ENCODE results near the gene RPL28. TPM values are rescaled to one million over a fixed set of nuclear protein-coding genes. Genes with fewer than 3 reads are reported as not detected.
A peak's percentile ranks its signal among the peaks of the same experiment; 100 is the strongest.

Gene RPL28
- total and polyA plus RNA-seq, 2 of the 13 experiments (the other 11 are each of a cell fraction or from before 2014, with no cell fraction given): 105 to 420 TPM

DNA sequence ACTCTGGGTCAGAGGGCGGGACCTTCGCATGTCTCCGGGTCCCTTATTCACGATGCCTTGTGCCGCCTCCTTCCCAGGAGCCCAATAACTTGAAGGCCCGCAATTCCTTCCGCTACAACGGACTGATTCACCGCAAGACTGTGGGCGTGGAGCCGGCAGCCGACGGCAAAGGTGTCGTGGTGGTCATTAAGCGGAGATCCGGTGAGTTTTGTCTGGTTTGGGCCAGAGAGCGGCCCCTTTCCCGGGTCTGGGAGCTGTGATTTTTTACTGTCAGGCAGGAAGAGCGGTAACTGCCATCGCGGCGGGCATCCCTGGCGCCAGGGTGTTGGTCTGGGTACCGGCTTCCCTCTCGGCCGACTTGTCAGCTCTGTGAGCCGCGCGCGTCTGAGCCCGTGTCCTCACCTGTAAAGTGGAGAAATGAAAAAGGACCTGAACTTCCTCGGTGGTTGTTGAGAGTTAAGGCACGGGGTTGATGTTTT is 800 bp downstream of the RPL28 start:
- peak overlapping the region; percentile 86 to 100 (median 89) for H3K4me3 ChIP-seq (replicated peaks in 1 of 3; ENCODE audit: insufficient read depth in 1 of 3, low read depth in 2 of 3, low read length in 3 of 3)
- WGBS (ENCODE audit: low lambda C conversion rate): 3% methylated on average over 31 of the region's 33 CpGs
- peaks cover 40% of the 10 kb centered on the region for H3K4me1 ChIP-seq (ENCODE audit: insufficient read depth, low read length)
- in situ Hi-C loops (cut with HindIII; ENCODE audit: extremely low pct_ligation_motif_present, low pct_unique_long_range_greater_than_20kb): no loop called here
- H3K36me3 ChIP-seq (replicated peaks in 1 of 2; ENCODE audit: control insufficient read depth in 1 of 2, insufficient read depth in 2 of 2, low read length in 2 of 2): peaks cover 16 to 35% of the 10 kb centered on the region in 2 experiments
- peak overlapping the region; percentile 67 for H3K27ac ChIP-seq (ENCODE audit: extremely low read length, insufficient read depth, low read length)
- H3K9me3 ChIP-seq (ENCODE audit: low read length): no peaks in the 10 kb centered on the region
- no peaks in the 10 kb centered on the region; a peak in 1 of 5 replicates for H3K27me3 ChIP-seq (ENCODE audit: control insufficient read depth in 1 of 2, insufficient read depth in 2 of 2, low read length in 2 of 2)
- ChIA-PET CTCF (ENCODE audit: low intra/inter-chr PET ratio, low total read pairs) (interaction anchor here (0.7 kb wide), 1 partner anchor 40 kb away, joined by 3 read pairs; no protein-coding TSS in a partner anchor), POLR2A (interaction anchor here (0.5 to 9.7 kb wide), 4 partner anchors 20 to 106 kb away, joined by 3 to 62 read pairs (median 6); partner anchors contain the start of genes GARIN5B, HSPBP1, KMT5C and UBE2S)
- peaks cover 46% of the 10 kb centered on the region for H4K20me1 ChIP-seq (ENCODE audit: insufficient read depth, low read length)
- H3K79me2 ChIP-seq (ENCODE audit: insufficient read depth, low read length): peaks cover 30% of the 10 kb centered on the region
- FAIRE-seq (no peak), DNase-seq (ENCODE audit: low spot score) (no peak), ATAC-seq (no peak)
- intact Hi-C loops (cut with micrococcal nuclease; ENCODE audit: unreplicated experiment): loop anchor here (5.0 kb wide), 1 partner anchor 54 kb away; no protein-coding TSS in a partner anchor
- no TSS peak for BruUV-seq (replicated peaks)
- H3K9ac ChIP-seq (ENCODE audit: insufficient read depth, low read depth, low read length): peak overlapping the region; percentile 96
- H3K4me2 ChIP-seq (ENCODE audit: low read depth, low read length): peak overlapping the region; percentile 96
- H2AFZ ChIP-seq (ENCODE audit: low read length): no peak overlapping the region
- TF ChIP-seq, protein P1, sequence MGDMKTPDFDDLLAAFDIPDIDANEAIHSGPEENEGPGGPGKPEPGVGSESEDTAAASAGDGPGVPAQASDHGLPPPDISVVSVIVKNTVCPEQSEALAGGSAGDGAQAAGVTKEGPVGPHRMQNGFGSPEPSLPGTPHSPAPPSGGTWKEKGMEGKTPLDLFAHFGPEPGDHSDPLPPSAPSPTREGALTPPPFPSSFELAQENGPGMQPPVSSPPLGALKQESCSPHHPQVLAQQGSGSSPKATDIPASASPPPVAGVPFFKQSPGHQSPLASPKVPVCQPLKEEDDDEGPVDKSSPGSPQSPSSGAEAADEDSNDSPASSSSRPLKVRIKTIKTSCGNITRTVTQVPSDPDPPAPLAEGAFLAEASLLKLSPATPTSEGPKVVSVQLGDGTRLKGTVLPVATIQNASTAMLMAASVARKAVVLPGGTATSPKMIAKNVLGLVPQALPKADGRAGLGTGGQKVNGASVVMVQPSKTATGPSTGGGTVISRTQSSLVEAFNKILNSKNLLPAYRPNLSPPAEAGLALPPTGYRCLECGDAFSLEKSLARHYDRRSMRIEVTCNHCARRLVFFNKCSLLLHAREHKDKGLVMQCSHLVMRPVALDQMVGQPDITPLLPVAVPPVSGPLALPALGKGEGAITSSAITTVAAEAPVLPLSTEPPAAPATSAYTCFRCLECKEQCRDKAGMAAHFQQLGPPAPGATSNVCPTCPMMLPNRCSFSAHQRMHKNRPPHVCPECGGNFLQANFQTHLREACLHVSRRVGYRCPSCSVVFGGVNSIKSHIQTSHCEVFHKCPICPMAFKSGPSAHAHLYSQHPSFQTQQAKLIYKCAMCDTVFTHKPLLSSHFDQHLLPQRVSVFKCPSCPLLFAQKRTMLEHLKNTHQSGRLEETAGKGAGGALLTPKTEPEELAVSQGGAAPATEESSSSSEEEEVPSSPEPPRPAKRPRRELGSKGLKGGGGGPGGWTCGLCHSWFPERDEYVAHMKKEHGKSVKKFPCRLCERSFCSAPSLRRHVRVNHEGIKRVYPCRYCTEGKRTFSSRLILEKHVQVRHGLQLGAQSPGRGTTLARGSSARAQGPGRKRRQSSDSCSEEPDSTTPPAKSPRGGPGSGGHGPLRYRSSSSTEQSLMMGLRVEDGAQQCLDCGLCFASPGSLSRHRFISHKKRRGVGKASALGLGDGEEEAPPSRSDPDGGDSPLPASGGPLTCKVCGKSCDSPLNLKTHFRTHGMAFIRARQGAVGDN (CRISPR knock-in tag; IDR thresholded peaks at IDR 0.05): peak; percentile 37
- TF ChIP-seq ZNF124 (CRISPR knock-in tag; IDR thresholded peaks at IDR 0.05): no peak
- TF ChIP-seq, protein P2, sequence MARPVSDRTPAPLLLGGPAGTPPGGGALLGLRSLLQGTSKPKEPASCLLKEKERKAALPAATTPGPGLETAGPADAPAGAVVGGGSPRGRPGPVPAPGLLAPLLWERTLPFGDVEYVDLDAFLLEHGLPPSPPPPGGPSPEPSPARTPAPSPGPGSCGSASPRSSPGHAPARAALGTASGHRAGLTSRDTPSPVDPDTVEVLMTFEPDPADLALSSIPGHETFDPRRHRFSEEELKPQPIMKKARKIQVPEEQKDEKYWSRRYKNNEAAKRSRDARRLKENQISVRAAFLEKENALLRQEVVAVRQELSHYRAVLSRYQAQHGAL (CRISPR knock-in tag; IDR thresholded peaks at IDR 0.05; ENCODE audit: not compliant biosample characterization): no peak
- TF ChIP-seq, protein P3, sequence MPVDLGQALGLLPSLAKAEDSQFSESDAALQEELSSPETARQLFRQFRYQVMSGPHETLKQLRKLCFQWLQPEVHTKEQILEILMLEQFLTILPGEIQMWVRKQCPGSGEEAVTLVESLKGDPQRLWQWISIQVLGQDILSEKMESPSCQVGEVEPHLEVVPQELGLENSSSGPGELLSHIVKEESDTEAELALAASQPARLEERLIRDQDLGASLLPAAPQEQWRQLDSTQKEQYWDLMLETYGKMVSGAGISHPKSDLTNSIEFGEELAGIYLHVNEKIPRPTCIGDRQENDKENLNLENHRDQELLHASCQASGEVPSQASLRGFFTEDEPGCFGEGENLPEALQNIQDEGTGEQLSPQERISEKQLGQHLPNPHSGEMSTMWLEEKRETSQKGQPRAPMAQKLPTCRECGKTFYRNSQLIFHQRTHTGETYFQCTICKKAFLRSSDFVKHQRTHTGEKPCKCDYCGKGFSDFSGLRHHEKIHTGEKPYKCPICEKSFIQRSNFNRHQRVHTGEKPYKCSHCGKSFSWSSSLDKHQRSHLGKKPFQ (CRISPR knock-in tag; IDR thresholded peaks at IDR 0.05; ENCODE audit: insufficient replicate concordance): peak; percentile 30
- TF ChIP-seq, protein P4, sequence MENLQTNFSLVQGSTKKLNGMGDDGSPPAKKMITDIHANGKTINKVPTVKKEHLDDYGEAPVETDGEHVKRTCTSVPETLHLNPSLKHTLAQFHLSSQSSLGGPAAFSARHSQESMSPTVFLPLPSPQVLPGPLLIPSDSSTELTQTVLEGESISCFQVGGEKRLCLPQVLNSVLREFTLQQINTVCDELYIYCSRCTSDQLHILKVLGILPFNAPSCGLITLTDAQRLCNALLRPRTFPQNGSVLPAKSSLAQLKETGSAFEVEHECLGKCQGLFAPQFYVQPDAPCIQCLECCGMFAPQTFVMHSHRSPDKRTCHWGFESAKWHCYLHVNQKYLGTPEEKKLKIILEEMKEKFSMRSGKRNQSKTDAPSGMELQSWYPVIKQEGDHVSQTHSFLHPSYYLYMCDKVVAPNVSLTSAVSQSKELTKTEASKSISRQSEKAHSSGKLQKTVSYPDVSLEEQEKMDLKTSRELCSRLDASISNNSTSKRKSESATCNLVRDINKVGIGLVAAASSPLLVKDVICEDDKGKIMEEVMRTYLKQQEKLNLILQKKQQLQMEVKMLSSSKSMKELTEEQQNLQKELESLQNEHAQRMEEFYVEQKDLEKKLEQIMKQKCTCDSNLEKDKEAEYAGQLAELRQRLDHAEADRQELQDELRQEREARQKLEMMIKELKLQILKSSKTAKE (CRISPR knock-in tag; IDR thresholded peaks at IDR 0.05; ENCODE audit: borderline replicate concordance): 0 out of 2 replicates have a peak, but pooled peaks have one; percentile 3
- TF ChIP-seq ZFP82 (CRISPR knock-in tag; IDR thresholded peaks at IDR 0.05; ENCODE audit: borderline replicate concordance): 0 out of 2 replicates have a peak, but pooled peaks have one; percentile 24
- 0 out of 2 replicates have a peak, but pooled peaks have one; percentile 14 for TF ChIP-seq HOXD1 (CRISPR knock-in tag; IDR thresholded peaks at IDR 0.05)
- TF ChIP-seq MED13 (CRISPR knock-in tag; IDR thresholded peaks at IDR 0.05): no peak
- 0 out of 2 replicates have a peak, but pooled peaks have one; percentile 25 for TF ChIP-seq ZNF34 (CRISPR knock-in tag; IDR thresholded peaks at IDR 0.05; ENCODE audit: borderline replicate concordance)
- no peak for TF ChIP-seq SALL1 (CRISPR knock-in tag; IDR thresholded peaks at IDR 0.05)
- TF ChIP-seq PITX1 (CRISPR knock-in tag; IDR thresholded peaks at IDR 0.05): 0 out of 2 replicates have a peak, but pooled peaks have one; percentile 17
- TF ChIP-seq ZNF484 (CRISPR knock-in tag; IDR thresholded peaks at IDR 0.05; ENCODE audit: borderline replicate concordance, low read depth): 0 out of 2 replicates have a peak, but pooled peaks have one; percentile 35
- TF ChIP-seq ZNF274 (CRISPR knock-in tag; IDR thresholded peaks at IDR 0.05): 0 out of 2 replicates have a peak, but pooled peaks have one; percentile 5
- peak; percentile 26 for TF ChIP-seq AGO2 (optimal IDR thresholded peaks at IDR 0.05; ENCODE audit: low read depth, low read length)
- no peak for TF ChIP-seq HNF4A (CRISPR knock-in tag; IDR thresholded peaks at IDR 0.05)

Data from HepG2 (cell line).